Measurements from ENCODE around the gene TRIM47.

DNA sequence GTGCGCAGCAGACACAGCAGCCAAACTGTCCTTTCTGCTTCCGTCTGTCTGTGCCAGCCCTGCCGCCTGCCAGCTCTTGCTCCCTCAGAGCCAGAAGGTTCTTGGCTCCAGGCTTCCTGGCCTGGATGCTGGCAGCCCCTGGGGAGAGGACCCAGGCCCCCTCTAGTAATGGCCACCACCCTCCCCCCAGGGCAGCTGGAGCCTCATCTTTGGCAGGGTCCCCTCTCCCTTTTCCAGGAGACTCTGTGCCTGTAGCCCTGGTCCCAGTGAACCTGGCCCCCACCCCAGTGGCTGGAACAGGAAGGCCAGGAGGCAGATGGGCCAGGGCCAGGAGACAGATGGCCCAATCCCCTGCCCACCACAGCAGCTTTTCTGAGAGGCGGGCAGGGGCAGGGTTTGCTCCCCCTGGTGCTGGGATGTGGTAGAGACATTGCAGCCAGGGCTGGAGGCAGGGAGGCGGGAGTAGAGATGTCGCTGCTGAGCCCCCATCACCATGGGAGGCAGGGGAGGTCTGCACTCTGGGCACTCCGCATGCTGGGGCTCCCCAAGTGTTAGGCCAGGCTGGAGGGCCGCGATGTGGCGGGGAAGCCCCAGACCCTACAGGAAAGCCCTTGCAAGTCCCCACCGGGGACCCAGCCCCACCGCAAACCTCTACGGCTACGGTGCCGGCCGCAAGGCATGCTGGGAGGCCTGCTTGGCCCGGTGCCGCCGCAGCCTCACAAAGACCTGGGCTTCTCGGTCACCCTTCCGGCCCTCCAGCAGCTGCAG is 50.9 kb downstream of the TRIM47 start:
- TF ChIP-seq, protein P1, sequence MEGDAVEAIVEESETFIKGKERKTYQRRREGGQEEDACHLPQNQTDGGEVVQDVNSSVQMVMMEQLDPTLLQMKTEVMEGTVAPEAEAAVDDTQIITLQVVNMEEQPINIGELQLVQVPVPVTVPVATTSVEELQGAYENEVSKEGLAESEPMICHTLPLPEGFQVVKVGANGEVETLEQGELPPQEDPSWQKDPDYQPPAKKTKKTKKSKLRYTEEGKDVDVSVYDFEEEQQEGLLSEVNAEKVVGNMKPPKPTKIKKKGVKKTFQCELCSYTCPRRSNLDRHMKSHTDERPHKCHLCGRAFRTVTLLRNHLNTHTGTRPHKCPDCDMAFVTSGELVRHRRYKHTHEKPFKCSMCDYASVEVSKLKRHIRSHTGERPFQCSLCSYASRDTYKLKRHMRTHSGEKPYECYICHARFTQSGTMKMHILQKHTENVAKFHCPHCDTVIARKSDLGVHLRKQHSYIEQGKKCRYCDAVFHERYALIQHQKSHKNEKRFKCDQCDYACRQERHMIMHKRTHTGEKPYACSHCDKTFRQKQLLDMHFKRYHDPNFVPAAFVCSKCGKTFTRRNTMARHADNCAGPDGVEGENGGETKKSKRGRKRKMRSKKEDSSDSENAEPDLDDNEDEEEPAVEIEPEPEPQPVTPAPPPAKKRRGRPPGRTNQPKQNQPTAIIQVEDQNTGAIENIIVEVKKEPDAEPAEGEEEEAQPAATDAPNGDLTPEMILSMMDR (conservative IDR thresholded peaks at IDR 0.05; ENCODE audit: low read depth in 2 of 2): peak; percentile 71 to 90
- no peak for TF ChIP-seq EZH2 (IDR thresholded peaks at IDR 0.05; ENCODE audit: low read depth, unreplicated experiment)
- TF ChIP-seq, protein P2, sequence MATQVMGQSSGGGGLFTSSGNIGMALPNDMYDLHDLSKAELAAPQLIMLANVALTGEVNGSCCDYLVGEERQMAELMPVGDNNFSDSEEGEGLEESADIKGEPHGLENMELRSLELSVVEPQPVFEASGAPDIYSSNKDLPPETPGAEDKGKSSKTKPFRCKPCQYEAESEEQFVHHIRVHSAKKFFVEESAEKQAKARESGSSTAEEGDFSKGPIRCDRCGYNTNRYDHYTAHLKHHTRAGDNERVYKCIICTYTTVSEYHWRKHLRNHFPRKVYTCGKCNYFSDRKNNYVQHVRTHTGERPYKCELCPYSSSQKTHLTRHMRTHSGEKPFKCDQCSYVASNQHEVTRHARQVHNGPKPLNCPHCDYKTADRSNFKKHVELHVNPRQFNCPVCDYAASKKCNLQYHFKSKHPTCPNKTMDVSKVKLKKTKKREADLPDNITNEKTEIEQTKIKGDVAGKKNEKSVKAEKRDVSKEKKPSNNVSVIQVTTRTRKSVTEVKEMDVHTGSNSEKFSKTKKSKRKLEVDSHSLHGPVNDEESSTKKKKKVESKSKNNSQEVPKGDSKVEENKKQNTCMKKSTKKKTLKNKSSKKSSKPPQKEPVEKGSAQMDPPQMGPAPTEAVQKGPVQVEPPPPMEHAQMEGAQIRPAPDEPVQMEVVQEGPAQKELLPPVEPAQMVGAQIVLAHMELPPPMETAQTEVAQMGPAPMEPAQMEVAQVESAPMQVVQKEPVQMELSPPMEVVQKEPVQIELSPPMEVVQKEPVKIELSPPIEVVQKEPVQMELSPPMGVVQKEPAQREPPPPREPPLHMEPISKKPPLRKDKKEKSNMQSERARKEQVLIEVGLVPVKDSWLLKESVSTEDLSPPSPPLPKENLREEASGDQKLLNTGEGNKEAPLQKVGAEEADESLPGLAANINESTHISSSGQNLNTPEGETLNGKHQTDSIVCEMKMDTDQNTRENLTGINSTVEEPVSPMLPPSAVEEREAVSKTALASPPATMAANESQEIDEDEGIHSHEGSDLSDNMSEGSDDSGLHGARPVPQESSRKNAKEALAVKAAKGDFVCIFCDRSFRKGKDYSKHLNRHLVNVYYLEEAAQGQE (IDR thresholded peaks at IDR 0.05; ENCODE audit: unreplicated experiment): no peak

Measured in GM23338 (cell line).